Measurements from ENCODE around the gene TAC1. TPM values are rescaled to one million over a fixed set of nuclear protein-coding genes. Genes with fewer than 3 reads are reported as not detected.

The TAC1 gene
- total and polyA plus RNA-seq, 5 donors from 2014 or later: not detected

DNA sequence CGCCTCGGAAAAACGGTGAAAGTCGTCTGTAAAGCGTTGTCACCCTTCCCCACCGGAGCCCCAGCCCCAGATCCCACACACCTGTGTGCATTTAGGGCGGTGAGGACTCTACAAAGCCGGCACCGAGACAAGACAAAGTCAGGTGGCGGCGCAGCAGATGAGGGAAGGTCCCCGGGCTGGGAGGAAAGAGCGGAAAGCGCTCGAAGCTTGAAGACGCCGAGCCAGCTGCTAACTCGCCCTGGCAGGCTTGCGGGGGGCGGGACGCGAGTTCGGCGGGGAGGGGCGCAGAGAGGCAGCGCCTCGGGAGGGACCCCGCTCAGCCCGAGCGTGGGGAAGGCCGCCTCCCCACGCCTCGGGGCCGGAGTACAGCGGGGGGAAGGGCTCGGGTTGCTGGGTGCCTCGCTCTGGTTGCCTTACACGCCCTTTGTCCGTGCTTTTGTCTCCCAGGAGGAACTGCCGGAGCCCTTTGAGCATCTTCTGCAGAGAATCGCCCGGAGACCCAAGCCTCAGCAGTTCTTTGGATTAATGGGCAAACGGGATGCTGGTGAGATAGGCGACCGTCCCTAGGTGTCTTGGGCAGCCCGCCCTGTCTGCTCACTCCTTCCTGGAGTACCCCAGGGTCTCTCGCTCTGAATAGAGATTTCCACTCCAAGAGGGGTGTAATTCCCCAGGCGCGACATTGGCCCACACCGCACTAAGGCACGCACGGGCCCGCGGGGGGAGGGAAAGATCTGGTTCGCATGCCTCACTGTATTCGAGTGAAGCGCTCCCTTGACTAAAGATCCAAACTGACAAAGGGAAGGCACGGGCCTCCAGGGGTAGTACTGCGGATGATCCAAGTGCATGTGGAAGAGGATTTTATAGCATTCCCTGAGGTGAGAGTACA is 1.6 kb downstream of the TAC1 start:
- H3K4me1 ChIP-seq (ENCODE audit: control insufficient read depth, insufficient read depth, low read length, poor library complexity, severe bottlenecking): peaks cover 4% of the 10 kb centered on the region
- Mint-ChIP-seq H3K36me3 (no peaks in the 10 kb centered on the region), H3K27ac (no peak overlapping the region), H3K4me1 (peaks cover 0 to 22% (median 4%) of the 10 kb centered on the region in 4 donors), H3K27me3 (peaks cover 53% of the 10 kb centered on the region), H3K4me3 (peak overlapping the region in 1 of 4 donors; percentile 35), H3K9me3 (peaks cover 0 to 7% (median 0%) of the 10 kb centered on the region in 7 donors)
- DNase-seq: no peak
- no peaks in the 10 kb centered on the region for H3K36me3 ChIP-seq (ENCODE audit: control insufficient read depth, insufficient read depth, low read length)
- H3K9me3 ChIP-seq (ENCODE audit: control insufficient read depth in 2 of 2, low read length in 2 of 2): no peaks in the 10 kb centered on the region
- no peak for ATAC-seq (ENCODE audit: low read depth in 2 of 2)
- peaks cover 25% of the 10 kb centered on the region for H3K27me3 ChIP-seq (ENCODE audit: control insufficient read depth, insufficient read depth, low read length)
- no peak overlapping the region for H3K27ac ChIP-seq (ENCODE audit: insufficient read depth, low read length, poor library complexity, severe bottlenecking)
- H3K4me3 ChIP-seq (ENCODE audit: low read depth, low read length): no peak overlapping the region

DNA sequence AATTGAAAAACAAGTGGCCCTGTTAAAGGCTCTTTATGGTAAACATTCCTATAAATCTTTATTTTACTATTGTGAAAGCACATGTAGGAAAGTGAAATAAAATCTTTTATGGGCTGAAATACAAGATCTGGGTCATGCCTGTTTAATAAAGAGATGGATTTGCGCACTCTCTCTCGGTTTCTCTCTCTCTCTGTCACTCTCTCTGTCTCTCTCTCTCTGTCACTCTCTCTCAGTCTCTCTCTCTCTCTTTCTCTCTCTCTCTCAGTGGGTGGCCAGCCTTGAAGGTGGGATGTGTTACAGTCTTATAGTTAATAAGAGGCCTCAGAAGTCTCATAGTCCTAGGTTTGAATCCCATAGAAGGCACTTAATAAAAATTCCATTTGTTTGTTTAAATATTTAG is 2.4 kb downstream of the TAC1 start:
- Histone ChIP-seq H3K4me3 (ENCODE audit: low read depth, low read length) (no peak overlapping the region), H3K27ac (ENCODE audit: insufficient read depth, low read length, poor library complexity, severe bottlenecking) (no peak overlapping the region), H3K4me1 (ENCODE audit: control insufficient read depth, insufficient read depth, low read length, poor library complexity, severe bottlenecking) (peaks cover 4% of the 10 kb centered on the region), H3K36me3 (ENCODE audit: control insufficient read depth, insufficient read depth, low read length) (no peaks in the 10 kb centered on the region), H3K9me3 (ENCODE audit: control insufficient read depth in 2 of 2, low read length in 2 of 2) (no peaks in the 10 kb centered on the region), H3K27me3 (ENCODE audit: control insufficient read depth, insufficient read depth, low read length) (peaks cover 25% of the 10 kb centered on the region)
- DNase-seq: no peak
- peaks cover 0 to 22% (median 4%) of the 10 kb centered on the region in 4 donors for H3K4me1 Mint-ChIP-seq
- no peaks in the 10 kb centered on the region for H3K36me3 Mint-ChIP-seq
- peaks cover 0 to 7% (median 0%) of the 10 kb centered on the region in 7 donors for H3K9me3 Mint-ChIP-seq
- no peak overlapping the region for H3K4me3 Mint-ChIP-seq
- ATAC-seq (ENCODE audit: low read depth in 2 of 2): no peak
- no peak overlapping the region for H3K27ac Mint-ChIP-seq
- H3K27me3 Mint-ChIP-seq: peaks cover 50% of the 10 kb centered on the region

DNA sequence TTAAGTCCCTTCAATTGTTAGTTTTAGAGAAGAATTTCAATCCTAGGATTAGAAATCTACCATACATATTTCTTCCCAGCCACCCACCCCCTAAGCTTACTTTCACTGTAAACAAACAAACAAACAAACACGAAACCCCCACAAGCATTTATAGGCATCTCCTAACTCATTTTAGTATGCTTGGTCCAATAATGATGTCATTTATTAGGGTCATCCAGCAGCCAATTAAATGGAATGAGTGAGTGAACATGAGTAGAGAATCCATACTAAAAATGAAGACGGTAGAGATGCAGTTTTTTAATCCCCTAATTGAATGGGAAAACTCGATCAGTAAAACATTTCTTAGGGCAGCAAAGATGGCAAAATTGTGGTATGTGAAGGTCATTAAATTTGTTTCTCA is 3.2 kb downstream of the TAC1 start:
- Mint-ChIP-seq H3K4me3 (no peak overlapping the region), H3K27me3 (peaks cover 42% of the 10 kb centered on the region), H3K27ac (no peak overlapping the region), H3K9me3 (peaks cover 0 to 7% (median 0%) of the 10 kb centered on the region in 7 donors), H3K36me3 (no peaks in the 10 kb centered on the region), H3K4me1 (peaks cover 0 to 22% (median 2%) of the 10 kb centered on the region in 4 donors)
- peaks cover 21% of the 10 kb centered on the region for H3K27me3 ChIP-seq (ENCODE audit: control insufficient read depth, insufficient read depth, low read length)
- DNase-seq (no peak), ATAC-seq (ENCODE audit: low read depth in 2 of 2) (no peak)
- H3K27ac ChIP-seq (ENCODE audit: insufficient read depth, low read length, poor library complexity, severe bottlenecking): no peak overlapping the region
- no peaks in the 10 kb centered on the region for H3K36me3 ChIP-seq (ENCODE audit: control insufficient read depth, insufficient read depth, low read length)
- peaks cover 4% of the 10 kb centered on the region for H3K4me1 ChIP-seq (ENCODE audit: control insufficient read depth, insufficient read depth, low read length, poor library complexity, severe bottlenecking)
- H3K4me3 ChIP-seq (ENCODE audit: low read depth, low read length): no peak overlapping the region
- no peaks in the 10 kb centered on the region for H3K9me3 ChIP-seq (ENCODE audit: control insufficient read depth in 2 of 2, low read length in 2 of 2)

DNA sequence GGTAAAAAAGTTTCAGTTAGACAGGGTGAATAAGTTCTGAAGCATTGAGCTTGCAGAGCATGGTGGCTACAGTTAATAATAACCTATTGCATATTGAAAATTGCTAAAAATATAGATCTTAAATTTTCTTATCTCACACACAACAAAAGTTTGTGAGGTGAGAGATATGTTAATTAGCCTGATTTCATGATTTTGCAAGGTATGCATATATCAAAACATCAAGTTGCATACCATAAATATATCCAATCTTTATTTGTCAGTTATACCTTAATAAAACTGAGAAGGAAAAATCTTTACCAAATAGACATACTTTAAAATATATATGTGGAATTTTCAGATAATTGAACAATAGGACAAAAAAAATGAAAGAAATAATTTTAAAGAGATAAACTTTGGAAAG is 16.6 kb downstream of the TAC1 start:
- no peaks in the 10 kb centered on the region for H3K4me1 Mint-ChIP-seq
- no peak overlapping the region for H3K4me3 ChIP-seq (ENCODE audit: low read depth, low read length)
- ATAC-seq (ENCODE audit: low read depth in 2 of 2) (no peak), DNase-seq (no peak)
- no peak overlapping the region for H3K27ac Mint-ChIP-seq
- H3K4me1 ChIP-seq (ENCODE audit: control insufficient read depth, insufficient read depth, low read length, poor library complexity, severe bottlenecking): no peaks in the 10 kb centered on the region
- no peak overlapping the region for H3K4me3 Mint-ChIP-seq
- peaks cover 6% of the 10 kb centered on the region for H3K27me3 Mint-ChIP-seq
- no peak overlapping the region for H3K27ac ChIP-seq (ENCODE audit: insufficient read depth, low read length, poor library complexity, severe bottlenecking)
- no peaks in the 10 kb centered on the region for H3K36me3 Mint-ChIP-seq
- no peaks in the 10 kb centered on the region for H3K27me3 ChIP-seq (ENCODE audit: control insufficient read depth, insufficient read depth, low read length)
- no peaks in the 10 kb centered on the region for H3K36me3 ChIP-seq (ENCODE audit: control insufficient read depth, insufficient read depth, low read length)
- no peaks in the 10 kb centered on the region for H3K9me3 ChIP-seq (ENCODE audit: control insufficient read depth in 2 of 2, low read length in 2 of 2)
- H3K9me3 Mint-ChIP-seq: peaks cover 0 to 8% (median 2%) of the 10 kb centered on the region in 7 donors

DNA sequence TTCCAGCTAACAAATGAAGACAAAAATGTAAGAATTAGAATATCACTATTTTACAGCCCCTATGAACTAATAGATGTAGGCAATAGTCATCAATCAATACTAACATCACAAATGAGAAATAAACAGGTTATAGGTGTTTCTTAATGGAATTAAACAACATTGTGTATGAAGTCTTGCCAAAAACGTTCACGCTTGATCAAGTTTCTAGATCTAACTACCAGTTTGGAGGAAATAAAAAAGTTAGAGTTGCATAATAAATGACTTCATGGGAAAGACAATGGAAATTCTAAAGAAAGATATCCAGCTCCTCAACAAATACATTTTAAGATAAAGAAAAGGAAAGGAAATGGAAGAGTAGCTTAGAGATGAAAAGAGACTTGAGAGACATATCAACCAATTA is 19.7 kb downstream of the TAC1 start:
- no peak for ATAC-seq (ENCODE audit: low read depth in 2 of 2)
- H3K27ac ChIP-seq (ENCODE audit: insufficient read depth, low read length, poor library complexity, severe bottlenecking): no peak overlapping the region
- H3K4me1 Mint-ChIP-seq: no peaks in the 10 kb centered on the region
- peaks cover 0 to 6% (median 2%) of the 10 kb centered on the region in 7 donors for H3K9me3 Mint-ChIP-seq
- H3K4me3 ChIP-seq (ENCODE audit: low read depth, low read length): no peak overlapping the region
- no peaks in the 10 kb centered on the region for H3K27me3 ChIP-seq (ENCODE audit: control insufficient read depth, insufficient read depth, low read length)
- peaks cover 6% of the 10 kb centered on the region for H3K27me3 Mint-ChIP-seq
- H3K36me3 ChIP-seq (ENCODE audit: control insufficient read depth, insufficient read depth, low read length): no peaks in the 10 kb centered on the region
- H3K4me3 Mint-ChIP-seq: no peak overlapping the region
- H3K4me1 ChIP-seq (ENCODE audit: control insufficient read depth, insufficient read depth, low read length, poor library complexity, severe bottlenecking): no peaks in the 10 kb centered on the region
- no peaks in the 10 kb centered on the region for H3K36me3 Mint-ChIP-seq
- no peaks in the 10 kb centered on the region for H3K9me3 ChIP-seq (ENCODE audit: control insufficient read depth in 2 of 2, low read length in 2 of 2)
- DNase-seq: no peak
- H3K27ac Mint-ChIP-seq: no peak overlapping the region

DNA sequence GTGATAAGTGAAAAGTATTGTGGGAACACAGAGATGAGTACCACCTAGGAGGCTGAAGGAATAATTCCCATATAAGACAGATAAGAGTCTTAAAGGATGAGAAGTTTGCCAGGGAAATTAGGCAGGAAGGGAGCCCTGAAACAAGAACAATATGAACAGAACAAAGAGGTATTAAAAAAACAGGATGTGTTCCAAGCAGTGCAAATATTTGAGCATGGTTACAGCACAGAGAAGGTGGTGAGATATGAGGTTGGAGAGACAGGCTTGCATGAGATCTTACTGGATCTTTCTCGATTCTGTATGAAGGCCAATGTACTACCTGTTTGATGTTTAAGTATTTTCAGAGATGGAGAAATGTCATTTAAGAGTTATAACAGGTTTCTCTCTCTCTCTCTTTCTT is 20.3 kb downstream of the TAC1 start:
- H3K27ac Mint-ChIP-seq: no peak overlapping the region
- peaks cover 0 to 6% (median 2%) of the 10 kb centered on the region in 7 donors for H3K9me3 Mint-ChIP-seq
- no peaks in the 10 kb centered on the region for H3K27me3 ChIP-seq (ENCODE audit: control insufficient read depth, insufficient read depth, low read length)
- DNase-seq (no peak), ATAC-seq (ENCODE audit: low read depth in 2 of 2) (no peak)
- H3K4me3 Mint-ChIP-seq: no peak overlapping the region
- H3K4me3 ChIP-seq (ENCODE audit: low read depth, low read length): no peak overlapping the region
- H3K9me3 ChIP-seq (ENCODE audit: control insufficient read depth in 2 of 2, low read length in 2 of 2): no peaks in the 10 kb centered on the region
- no peaks in the 10 kb centered on the region for H3K36me3 Mint-ChIP-seq
- peaks cover 6% of the 10 kb centered on the region for H3K27me3 Mint-ChIP-seq
- no peaks in the 10 kb centered on the region for H3K4me1 ChIP-seq (ENCODE audit: control insufficient read depth, insufficient read depth, low read length, poor library complexity, severe bottlenecking)
- no peaks in the 10 kb centered on the region for H3K4me1 Mint-ChIP-seq
- H3K27ac ChIP-seq (ENCODE audit: insufficient read depth, low read length, poor library complexity, severe bottlenecking): no peak overlapping the region
- no peaks in the 10 kb centered on the region for H3K36me3 ChIP-seq (ENCODE audit: control insufficient read depth, insufficient read depth, low read length)

DNA sequence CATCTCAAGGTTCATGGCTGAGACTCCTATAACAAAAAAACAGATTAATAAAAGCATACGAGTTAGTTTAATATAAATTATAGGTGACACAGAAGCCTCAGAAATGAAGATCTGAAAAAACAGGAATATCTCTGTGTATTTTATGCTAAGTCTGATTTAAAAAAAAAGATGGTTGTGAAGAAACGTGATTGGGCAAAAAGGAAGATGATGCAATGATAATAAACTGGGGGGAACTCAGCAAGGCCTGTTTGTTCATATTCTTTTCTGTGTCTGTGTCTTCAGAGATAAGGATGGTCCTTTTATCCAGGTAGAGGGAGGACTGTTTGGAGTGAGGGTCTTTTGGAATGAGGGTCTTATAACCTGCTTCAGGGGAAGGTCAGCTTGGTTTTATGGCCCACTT is 25.9 kb downstream of the TAC1 start:
- no peaks in the 10 kb centered on the region for H3K36me3 ChIP-seq (ENCODE audit: control insufficient read depth, insufficient read depth, low read length)

DNA sequence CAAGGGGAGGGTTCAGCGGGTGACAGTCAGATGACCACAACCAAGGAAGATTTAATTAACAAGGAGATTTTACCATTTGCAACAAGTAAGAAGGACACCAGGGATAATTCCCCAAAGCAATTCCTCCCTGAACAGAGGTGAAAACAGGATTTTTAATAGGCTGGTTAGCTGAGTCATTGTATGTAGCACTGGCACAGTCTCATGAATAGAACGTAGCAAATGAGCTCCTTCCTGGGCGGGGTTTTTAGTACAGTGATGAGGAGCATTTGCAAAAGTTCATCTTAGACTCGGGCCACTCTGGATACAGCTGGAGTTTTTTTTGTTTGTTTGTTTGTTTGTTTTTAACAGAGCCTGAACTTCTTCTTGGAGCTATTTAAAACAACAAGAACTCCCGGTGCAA is 39.0 kb downstream of the TAC1 start:
- Histone ChIP-seq H3K27ac (ENCODE audit: insufficient read depth, low read length, poor library complexity, severe bottlenecking) (no peak overlapping the region), H3K9me3 (ENCODE audit: control insufficient read depth in 2 of 2, low read length in 2 of 2) (no peaks in the 10 kb centered on the region), H3K4me3 (ENCODE audit: low read depth, low read length) (no peak overlapping the region), H3K27me3 (ENCODE audit: control insufficient read depth, insufficient read depth, low read length) (no peaks in the 10 kb centered on the region), H3K36me3 (ENCODE audit: control insufficient read depth, insufficient read depth, low read length) (no peaks in the 10 kb centered on the region), H3K4me1 (ENCODE audit: control insufficient read depth, insufficient read depth, low read length, poor library complexity, severe bottlenecking) (no peaks in the 10 kb centered on the region)
- Mint-ChIP-seq H3K36me3 (no peaks in the 10 kb centered on the region), H3K4me3 (no peak overlapping the region), H3K27me3 (no peaks in the 10 kb centered on the region), H3K4me1 (no peaks in the 10 kb centered on the region), H3K9me3 (no peaks in the 10 kb centered on the region), H3K27ac (no peak overlapping the region)
- no peak for DNase-seq
- no peak for ATAC-seq (ENCODE audit: low read depth in 2 of 2)

More for the DNA sequence above, 25.9 kb downstream of the TAC1 start:
- Mint-ChIP-seq H3K27ac (no peak overlapping the region), H3K4me1 (no peaks in the 10 kb centered on the region), H3K27me3 (no peaks in the 10 kb centered on the region), H3K9me3 (peaks cover 0 to 4% (median 0%) of the 10 kb centered on the region in 7 donors), H3K36me3 (no peaks in the 10 kb centered on the region), H3K4me3 (no peak overlapping the region)
- H3K9me3 ChIP-seq (ENCODE audit: control insufficient read depth in 2 of 2, low read length in 2 of 2): no peaks in the 10 kb centered on the region
- no peak overlapping the region for H3K27ac ChIP-seq (ENCODE audit: insufficient read depth, low read length, poor library complexity, severe bottlenecking)
- no peak for ATAC-seq (ENCODE audit: low read depth in 2 of 2)
- DNase-seq: no peak
- no peaks in the 10 kb centered on the region for H3K27me3 ChIP-seq (ENCODE audit: control insufficient read depth, insufficient read depth, low read length)
- no peaks in the 10 kb centered on the region for H3K4me1 ChIP-seq (ENCODE audit: control insufficient read depth, insufficient read depth, low read length, poor library complexity, severe bottlenecking)
- no peak overlapping the region for H3K4me3 ChIP-seq (ENCODE audit: low read depth, low read length)
